ENCODE results near the gene REC8.

The REC8 gene

DNA sequence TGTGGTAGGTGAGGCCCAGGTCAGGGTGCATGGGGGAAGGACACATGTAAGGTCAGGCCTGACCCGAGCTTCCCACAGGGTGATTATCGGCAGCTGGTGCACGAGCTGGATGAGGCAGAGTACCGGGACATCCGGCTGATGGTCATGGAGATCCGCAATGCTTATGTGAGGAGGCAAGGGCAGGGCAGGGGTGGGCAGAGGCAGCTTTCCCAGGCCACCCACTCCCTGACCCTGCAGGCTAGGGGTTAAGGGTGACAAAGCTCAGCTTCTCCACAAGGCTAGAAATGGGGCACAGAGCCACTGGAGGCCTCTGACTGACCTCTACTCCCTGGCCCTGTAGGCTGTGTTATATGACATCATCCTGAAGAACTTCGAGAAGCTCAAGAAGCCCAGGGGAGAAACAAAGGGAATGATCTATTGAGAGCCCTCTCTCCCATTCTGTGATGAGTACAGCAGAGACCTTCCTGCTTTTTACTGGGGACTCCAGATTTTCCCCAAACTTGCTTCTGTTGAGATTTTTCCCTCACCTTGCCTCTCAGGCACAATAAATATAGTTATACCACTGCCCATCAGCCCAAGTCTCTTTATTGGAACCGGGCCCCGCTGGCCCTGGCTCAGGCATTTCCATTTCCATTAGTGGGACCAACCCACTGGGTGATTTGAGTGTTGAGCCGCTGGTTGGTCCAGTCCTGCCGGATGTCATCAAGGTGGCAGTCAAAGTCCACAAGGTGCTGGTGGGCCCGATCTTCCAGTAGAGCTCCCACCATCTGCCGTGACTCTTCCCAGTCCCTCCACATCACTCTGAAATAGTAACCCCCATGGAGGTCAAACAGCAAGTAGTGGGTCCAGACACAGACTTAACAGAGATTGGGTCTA lies 33.2 kb upstream of the REC8 start:
- DNase-seq, result no peak

DNA sequence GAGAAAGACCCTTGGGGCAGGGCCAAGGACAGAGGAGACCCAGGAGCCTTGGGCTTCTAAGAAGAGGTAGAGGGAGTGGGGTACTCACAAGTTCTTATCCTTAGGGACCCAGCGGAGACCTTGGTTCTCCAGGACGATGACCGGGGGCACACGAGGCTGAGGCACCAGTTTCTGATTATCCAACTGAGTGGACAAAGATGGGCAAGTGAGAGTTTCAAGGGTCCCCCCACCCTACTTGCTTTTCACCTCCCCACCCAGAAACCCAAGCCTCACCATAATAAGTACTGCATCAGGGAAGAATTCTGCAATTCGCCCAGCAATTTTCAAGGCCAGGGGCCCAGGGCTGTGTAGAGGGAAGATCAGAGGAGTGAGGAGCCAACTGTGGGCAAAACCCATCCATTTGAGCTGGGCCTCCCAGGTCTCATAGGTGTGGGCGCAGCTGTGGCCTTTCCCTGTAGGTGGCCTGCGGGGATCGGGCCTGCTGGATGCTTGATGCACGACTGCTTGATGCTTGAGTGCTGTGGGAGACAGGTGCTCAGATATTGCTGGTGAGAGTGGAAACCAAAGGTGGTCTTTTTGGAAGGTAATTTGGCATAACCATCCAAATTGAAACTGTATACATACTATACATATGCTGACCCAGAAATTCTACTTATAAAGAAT lies 32.5 kb upstream of the REC8 start:
- no peak for DNase-seq

DNA sequence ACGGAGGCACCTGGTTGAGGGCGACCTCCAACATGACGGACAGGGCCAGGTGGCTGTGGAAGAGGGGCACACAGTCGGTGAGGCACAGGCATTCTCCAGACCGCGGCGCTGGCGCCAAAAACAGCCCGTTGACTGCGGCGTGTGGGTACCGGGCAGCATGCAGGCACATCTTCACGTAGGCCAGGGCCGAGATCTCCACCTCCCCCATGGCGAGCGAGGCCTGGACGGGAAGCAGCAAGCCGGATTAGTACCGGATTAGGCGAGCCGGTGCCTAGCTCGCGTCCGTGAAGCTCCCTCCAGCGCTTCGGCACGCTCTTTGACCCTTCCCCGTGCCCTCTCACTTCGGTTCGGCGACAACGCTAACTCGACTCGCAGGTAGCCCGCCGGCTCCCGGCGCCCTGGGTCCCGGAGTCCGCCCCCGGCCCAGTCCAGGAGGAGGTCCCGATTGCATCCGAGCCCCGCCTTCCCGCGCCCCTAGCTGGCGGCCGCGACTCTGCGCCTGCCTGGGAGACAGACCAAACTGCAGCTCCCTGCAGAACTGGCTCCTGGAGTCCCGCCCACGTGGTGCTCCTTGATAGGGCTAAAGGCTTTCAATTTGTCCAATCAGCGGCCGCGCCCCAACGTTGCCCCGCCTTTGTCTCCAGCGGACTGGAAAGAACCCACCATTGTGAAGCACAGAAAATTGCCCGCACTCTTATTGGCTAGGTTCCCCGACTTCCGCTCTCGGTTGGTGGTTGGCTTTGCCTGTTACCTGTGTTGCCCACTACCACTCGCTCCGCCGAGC lies 30.6 kb upstream of the REC8 start, which contains the start of gene EMC9:
Gene EMC9 (minus strand): TSS at position 495 of the 784 bp plus-strand sequence. CDS start 287 bp downstream, at position 208.
- peak; percentile 99 for DNase-seq

DNA sequence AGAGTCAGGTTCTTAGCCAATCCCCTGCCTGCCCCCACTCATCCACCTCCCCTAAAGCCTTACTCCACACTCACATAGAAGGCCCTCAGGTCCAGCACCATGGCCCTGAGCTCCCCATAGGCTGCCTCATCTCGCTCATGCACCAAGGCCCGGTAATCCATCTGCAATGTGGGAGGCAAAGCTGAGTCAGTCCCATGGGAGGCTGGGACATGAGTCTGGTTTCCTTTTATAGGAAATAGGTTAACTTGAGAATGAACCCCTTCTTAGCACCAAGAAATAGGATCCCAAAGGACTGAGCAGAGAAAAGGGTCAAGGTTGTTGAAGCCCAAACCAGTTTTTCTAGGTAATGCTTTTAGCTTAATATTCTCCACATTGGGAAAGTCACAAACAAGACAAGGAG lies 28.4 kb upstream of the REC8 start:
- DNase-seq, result no peak

DNA sequence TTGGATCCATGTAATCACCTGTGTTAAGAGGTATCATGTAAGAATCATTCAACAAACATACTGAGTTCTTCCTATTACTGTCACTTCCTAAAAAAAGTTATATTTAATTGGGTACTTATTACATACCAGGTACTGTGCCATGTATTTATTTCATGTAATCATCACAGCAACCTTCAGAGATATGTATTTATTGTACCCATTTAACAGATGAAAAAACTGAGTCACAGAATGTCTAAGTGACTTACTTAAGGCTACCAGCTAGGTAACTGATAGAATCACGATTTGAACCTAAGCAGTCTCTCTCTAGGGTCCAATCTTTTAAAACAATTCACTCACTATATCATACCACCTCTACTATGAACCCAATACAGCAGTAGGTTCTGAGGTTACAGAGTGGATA lies 27.4 kb upstream of the REC8 start:
- DNase-seq, result no peak

DNA sequence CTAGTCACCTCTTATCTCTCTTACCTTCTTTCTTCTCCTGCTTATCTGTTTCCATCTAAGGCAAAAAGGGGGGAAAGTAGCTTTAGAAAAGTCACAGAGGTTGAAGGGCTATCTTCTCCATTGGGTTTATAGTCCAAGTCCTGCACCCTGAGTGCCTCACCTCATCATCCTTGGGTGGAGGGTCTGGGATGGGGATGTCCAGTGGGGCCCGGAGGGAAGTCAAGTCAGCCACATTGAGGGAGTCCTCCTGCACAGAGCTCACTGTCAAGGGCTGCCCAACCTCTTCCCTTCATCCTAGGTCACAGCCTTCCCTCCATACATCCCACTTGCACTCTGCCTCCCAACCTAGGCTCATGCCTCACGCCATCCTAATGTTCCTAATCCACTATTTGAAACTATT lies 26.7 kb upstream of the REC8 start:
- no peak for DNase-seq

DNA sequence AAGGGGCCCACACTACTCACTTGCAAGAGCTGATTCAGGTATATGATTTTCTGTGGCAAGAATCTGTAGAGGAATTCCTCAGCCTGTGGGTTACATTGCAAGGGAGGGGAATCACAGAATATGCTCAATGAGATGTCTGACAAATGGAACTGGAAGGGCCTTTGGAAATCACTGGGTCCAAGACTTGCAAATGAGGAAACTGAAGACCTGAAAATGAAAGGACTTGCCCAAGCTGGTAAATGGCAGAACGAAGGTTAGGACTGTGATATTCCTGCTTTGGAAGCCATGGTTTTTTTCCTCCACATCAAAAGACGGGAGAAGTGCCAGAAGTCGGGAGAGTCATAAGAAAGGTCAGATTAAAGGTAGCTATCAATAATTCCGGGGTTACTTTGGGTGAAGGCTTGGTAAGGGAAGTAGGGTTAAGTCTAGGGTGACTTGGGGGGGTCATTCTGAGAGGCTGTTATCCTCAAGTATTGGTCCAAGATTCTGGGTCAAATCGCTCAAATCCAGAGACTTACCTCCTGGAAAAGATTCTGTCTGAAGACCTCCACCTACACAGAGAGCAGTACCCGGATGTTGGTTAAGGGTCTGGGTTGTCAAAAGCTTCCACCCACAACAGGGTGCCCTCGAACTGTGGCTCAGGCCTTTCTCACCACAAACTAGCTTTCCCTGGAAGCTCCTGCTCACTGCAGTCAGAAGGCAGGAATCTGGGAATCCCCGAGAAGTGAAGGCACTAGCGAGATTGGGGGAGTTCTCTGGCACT lies 26.0 kb upstream of the REC8 start:
- no peak for DNase-seq

DNA sequence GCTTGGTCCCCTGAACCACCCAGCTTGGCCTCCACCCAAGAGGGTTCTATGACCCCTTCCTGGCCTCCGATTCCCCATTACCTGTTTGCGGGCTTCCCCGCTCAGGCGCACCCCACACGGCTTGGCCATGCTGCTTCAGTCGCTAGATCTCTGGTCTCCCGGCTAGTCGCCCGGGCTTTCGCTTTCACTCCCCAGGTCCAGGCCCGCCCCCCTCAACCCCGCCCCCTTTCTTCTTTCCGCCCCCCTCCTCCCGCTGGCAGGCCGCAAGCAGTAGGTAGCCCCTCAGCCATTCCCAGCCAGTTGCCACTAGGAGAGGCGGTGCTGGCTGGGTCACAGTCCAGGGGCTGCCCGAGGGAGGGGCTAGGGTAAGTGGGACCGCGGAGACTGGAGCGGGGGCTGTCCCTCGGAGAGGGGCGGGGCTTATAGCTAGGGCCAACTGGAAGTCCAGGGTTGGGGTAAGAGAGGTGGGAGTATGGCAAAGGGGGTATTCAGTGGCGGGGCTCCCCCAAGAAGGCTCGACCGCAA lies 25.4 kb upstream of the REC8 start, which contains the start of gene PSME2:
Gene PSME2 (minus strand): TSS at position 158 of the 525 bp plus-strand sequence. CDS start 29 bp downstream, at position 129.
- DNase-seq, result peak; percentile 80

DNA sequence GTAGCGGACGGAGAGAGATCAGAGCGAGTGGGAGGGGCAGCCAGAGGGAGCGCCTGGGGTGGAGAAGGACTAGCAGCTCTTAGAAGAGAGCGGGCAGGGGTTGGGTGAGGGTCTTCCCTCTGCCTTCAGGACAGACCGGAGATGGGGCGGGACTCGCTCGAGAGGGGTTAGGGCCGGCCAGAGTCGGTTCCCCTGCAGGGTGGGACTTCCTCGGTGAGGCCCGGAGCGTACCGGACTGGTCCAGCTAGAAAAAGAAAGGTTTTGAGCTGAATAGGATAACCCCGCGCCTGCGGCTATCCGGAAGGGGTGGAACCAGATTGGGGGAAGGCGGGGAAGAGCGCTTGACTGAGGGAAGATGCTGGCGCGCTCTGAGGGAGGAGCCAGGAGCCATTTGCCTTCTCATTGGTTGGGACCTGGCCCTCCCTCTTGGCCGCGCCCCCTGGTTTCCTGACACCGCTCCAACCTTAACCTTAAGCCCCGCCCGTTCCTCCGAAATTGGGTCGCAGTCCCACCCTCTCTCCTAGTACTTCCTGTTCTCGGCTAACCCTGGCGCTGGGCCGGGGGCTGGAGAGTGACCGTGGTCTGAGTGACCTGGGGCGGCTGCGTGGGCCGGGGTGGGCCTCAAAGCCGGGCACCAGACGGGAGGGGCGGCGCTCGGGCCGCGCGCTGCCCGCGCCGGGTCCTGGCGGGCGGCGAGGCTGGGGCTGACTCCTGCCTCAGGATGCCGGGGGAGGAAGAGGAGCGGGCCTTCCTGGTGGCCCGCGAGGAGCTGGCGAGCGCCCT lies 24.7 kb upstream of the REC8 start, which contains the start of gene RNF31:
Gene RNF31 (plus strand): TSS at position 521 of the 783 bp plus-strand sequence. CDS start 201 bp downstream, at position 722.
- peak; percentile 96 for DNase-seq

DNA sequence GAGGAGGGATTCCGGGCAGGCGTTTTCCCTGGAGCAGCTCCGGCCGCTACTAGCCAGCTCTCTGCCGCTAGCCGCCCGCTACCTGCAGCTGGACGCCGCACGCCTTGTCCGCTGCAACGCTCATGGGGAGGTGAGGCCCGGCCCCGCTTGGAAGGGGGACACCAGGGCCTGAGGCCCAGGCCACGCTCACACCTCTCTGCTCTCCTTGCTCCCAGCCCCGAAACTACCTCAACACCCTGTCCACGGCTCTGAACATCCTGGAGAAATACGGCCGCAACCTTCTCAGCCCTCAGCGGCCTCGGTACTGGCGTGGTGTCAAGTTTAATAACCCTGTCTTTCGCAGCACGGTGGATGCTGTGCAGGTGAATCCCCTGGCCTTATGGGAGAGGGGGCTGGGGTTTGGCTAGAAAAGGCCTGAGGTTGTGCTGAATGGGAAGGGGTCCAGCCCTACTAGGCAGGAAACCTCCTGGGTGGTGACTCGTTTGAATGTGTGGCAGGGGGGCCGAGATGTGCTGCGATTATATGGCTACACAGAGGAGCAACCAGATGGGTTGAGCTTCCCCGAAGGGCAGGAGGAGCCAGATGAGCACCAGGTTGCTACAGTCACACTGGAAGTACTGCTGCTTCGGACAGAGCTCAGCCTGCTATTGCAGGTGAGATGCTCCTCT lies 24.0 kb upstream of the REC8 start:
- no peak for DNase-seq

DNA sequence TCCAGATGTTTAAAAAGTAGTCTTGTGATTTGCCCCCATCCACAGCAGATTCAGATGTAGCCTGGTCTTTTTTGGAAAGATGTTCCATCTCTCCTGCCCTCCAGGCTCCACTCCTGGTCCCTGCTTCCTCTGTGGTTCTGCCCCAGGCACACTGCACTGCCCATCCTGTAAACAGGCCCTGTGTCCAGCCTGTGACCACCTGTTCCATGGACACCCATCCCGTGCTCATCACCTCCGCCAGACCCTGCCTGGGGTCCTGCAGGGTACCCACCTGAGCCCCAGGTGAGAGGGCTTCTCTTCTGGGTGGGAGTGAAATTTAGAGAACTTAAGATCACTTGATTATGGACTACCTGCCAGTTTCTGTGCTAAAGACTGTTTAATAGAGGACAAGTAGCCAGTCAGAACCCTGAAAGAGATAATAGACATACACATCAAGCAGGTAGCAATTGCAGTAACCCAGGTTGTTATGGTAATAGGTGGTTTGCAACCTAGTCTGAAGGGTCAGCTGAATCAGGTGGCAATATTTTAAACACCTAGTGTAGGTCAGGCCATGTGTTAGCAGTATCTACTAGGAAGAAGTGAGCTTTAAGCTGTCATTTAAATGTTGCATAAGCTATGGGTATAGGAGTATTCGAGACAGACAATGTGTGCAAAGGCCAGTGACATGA lies 22.4 kb upstream of the REC8 start:
- no peak for DNase-seq

DNA sequence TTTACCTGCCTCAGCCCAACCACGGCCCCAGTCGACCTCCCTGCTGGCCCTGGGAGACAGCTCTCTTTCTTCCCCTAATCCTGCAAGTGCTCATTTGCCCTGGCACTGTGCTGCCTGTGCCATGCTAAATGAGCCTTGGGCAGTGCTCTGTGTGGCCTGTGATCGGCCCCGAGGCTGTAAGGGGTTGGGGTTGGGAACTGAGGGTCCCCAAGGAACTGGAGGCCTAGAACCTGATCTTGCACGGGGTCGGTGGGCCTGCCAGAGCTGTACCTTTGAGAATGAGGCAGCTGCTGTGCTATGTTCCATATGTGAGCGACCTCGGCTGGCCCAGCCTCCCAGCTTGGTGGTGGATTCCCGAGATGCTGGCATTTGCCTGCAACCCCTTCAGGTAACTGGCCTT lies 21.8 kb upstream of the REC8 start:
- DNase-seq, result no peak

DNA sequence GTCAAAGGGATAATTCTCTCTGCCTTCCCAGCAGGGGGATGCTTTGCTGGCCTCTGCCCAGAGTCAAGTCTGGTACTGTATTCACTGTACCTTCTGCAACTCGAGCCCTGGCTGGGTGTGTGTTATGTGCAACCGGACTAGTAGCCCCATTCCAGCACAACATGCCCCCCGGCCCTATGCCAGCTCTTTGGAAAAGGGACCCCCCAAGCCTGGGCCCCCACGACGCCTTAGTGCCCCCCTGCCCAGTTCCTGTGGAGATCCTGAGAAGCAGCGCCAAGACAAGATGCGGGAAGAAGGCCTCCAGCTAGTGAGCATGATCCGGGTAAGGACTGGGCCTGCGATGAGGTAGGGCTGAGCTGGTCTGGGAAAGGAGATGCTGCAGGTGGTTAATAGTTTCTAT lies 21.3 kb upstream of the REC8 start:
- DNase-seq, result no peak

DNA sequence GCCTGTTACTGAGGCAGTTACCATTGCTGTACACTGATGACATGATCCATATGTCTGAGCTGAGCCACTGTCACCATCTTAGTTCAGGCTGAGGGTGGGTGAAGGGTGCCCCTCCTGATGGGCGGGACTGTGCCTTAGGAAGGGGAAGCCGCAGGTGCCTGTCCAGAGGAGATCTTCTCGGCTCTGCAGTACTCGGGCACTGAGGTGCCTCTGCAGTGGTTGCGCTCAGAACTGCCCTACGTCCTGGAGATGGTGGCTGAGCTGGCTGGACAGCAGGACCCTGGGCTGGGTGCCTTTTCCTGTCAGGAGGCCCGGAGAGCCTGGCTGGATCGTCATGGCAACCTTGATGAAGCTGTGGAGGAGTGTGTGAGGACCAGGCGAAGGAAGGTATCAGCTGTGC lies 20.9 kb upstream of the REC8 start:
- no peak for DNase-seq

DNA sequence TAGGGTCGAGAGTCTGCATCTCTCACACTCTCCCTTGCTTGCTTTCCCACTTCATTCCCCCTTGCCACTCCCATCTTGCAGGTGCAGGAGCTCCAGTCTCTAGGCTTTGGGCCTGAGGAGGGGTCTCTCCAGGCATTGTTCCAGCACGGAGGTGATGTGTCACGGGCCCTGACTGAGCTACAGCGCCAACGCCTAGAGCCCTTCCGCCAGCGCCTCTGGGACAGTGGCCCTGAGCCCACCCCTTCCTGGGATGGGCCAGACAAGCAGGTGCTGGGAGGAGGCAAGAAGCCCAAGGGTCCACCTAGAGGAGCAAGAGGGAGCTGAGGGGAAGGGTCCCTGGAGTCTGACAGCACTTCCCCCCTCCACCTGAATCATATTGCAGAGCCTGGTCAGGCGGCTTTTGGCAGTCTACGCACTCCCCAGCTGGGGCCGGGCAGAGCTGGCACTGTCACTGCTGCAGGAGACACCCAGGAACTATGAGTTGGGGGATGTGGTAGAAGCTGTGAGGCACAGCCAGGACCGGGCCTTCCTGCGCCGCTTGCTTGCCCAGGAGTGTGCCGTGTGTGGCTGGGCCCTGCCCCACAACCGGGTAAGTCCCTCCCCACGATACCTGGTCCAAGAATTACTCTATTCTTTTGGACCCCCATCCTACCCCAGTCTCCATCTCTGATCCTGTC lies 20.3 kb upstream of the REC8 start:
- no peak for DNase-seq

DNA sequence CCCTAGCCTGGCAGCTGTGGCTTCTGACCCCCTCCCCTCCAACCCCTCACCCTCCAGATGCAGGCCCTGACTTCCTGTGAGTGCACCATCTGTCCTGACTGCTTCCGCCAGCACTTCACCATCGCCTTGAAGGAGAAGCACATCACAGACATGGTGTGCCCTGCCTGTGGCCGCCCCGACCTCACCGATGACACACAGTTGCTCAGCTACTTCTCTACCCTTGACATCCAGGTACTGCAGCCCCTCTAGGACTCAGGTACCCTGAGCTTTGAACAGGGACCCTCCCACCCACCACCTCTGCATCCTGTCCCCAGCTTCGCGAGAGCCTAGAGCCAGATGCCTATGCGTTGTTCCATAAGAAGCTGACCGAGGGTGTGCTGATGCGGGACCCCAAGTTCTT lies 16.8 kb upstream of the REC8 start:
- DNase-seq, result no peak

DNA sequence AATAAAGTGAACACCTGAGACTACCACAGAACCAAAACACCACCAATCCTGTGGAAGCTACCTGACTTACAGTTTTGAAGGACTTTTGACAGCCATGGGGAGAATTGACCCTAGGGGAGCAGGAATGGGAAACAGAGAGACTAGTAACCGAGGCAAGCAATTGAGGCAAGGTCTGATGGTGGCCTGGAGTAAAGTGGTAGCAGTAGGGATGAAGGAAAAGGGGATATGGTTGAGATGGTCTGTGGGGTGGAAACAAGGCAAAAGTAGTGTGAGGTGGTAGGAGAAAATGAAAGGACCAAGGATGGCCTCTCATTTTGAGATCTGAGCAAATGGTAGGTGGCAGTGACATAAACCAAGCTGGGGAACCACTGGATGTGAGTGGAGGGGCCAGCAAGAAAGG lies 15.0 kb upstream of the REC8 start:
- DNase-seq, result no peak

DNA sequence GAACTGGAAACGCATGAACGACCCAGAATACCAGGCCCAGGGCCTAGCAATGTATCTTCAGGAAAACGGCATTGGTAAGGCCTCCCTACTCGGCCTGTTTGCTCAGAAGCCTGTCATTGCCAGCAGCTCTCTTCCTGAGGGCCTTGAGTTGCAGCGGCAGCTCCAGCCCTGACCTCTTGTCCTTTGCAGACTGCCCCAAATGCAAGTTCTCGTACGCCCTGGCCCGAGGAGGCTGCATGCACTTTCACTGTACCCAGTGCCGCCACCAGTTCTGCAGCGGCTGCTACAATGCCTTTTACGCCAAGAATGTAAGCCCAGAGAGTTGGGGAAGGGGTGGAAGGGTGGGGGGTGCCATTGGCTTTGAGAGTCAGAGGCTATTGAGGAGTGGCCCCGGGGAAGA lies 14.5 kb upstream of the REC8 start:
- DNase-seq, result no peak

DNA sequence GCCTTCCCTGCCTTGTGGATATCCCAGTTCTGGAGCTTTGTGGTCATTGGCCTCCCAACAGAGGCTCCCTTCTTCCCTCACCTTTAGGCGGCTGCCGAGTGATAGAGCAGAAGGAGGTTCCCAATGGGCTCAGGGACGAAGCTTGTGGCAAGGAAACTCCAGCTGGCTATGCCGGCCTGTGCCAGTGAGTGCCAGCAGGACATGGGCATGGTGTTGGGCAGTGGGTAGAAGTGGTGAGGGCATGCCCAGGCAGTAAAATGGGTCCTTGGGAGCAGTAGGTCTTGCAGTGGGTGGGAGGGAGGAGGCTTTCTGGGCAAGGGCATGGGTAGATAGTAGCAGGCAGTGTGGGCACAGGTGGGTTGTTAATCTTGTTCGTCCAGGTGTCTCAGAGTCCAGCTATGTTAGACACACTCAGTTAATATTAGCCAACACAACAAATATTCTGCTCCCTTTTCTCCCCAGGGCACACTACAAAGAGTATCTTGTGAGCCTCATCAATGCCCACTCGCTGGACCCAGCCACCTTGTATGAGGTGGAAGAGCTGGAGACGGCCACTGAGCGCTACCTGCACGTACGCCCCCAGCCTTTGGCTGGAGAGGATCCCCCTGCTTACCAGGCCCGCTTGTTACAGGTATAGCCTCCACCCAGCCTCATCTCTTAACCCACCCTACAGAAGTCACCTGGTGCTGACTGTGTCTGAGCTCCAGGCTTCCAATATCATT lies 11.9 kb upstream of the REC8 start:
- DNase-seq, result no peak

All from central memory CD4-positive, alpha-beta T cell (primary cell).